Measurements from ENCODE around the gene TTC4. TPM values are rescaled to one million over a fixed set of nuclear protein-coding genes. Genes with fewer than 3 reads are reported as not detected.

TTC4 gene
- total RNA-seq, 1 experiment from 2014 or later: 25.2 TPM

- Histone ChIP-seq H3K27me3 (ENCODE audit: control insufficient read depth, insufficient read depth, low read length) (no peaks in the 10 kb centered on the region), H3K27ac (ENCODE audit: low read length) (peak overlapping the region; percentile 86), H3K9me3 (ENCODE audit: control insufficient read depth, insufficient read depth, low read depth, low read length) (no peaks in the 10 kb centered on the region), H3K4me3 (ENCODE audit: low read depth in 2 of 2, low read length in 2 of 2) (peak overlapping the region; percentile 75 to 76), H3K4me1 (ENCODE audit: control insufficient read depth, insufficient read depth, low read length) (peaks cover 3% of the 10 kb centered on the region; the same call in 1 of the 2 replicates), H3K36me3 (ENCODE audit: control insufficient read depth, insufficient read depth, low read length) (peaks cover 2% of the 10 kb centered on the region; the same call in 1 of the 2 replicates)
- POLR2A ChIA-PET: no interaction called here
- TF ChIP-seq, protein P1, sequence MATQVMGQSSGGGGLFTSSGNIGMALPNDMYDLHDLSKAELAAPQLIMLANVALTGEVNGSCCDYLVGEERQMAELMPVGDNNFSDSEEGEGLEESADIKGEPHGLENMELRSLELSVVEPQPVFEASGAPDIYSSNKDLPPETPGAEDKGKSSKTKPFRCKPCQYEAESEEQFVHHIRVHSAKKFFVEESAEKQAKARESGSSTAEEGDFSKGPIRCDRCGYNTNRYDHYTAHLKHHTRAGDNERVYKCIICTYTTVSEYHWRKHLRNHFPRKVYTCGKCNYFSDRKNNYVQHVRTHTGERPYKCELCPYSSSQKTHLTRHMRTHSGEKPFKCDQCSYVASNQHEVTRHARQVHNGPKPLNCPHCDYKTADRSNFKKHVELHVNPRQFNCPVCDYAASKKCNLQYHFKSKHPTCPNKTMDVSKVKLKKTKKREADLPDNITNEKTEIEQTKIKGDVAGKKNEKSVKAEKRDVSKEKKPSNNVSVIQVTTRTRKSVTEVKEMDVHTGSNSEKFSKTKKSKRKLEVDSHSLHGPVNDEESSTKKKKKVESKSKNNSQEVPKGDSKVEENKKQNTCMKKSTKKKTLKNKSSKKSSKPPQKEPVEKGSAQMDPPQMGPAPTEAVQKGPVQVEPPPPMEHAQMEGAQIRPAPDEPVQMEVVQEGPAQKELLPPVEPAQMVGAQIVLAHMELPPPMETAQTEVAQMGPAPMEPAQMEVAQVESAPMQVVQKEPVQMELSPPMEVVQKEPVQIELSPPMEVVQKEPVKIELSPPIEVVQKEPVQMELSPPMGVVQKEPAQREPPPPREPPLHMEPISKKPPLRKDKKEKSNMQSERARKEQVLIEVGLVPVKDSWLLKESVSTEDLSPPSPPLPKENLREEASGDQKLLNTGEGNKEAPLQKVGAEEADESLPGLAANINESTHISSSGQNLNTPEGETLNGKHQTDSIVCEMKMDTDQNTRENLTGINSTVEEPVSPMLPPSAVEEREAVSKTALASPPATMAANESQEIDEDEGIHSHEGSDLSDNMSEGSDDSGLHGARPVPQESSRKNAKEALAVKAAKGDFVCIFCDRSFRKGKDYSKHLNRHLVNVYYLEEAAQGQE (IDR thresholded peaks at IDR 0.05; ENCODE audit: insufficient read depth in 1 of 2, low read depth in 2 of 2, low read length in 1 of 2): no peak
- TF ChIP-seq SIN3A (IDR thresholded peaks at IDR 0.05; ENCODE audit: borderline replicate concordance, insufficient read depth, low read depth, low read length): no peak
- no peak for TF ChIP-seq TCF7L2 (IDR thresholded peaks at IDR 0.05; ENCODE audit: low read depth, low read length)
- TF ChIP-seq, protein P2, sequence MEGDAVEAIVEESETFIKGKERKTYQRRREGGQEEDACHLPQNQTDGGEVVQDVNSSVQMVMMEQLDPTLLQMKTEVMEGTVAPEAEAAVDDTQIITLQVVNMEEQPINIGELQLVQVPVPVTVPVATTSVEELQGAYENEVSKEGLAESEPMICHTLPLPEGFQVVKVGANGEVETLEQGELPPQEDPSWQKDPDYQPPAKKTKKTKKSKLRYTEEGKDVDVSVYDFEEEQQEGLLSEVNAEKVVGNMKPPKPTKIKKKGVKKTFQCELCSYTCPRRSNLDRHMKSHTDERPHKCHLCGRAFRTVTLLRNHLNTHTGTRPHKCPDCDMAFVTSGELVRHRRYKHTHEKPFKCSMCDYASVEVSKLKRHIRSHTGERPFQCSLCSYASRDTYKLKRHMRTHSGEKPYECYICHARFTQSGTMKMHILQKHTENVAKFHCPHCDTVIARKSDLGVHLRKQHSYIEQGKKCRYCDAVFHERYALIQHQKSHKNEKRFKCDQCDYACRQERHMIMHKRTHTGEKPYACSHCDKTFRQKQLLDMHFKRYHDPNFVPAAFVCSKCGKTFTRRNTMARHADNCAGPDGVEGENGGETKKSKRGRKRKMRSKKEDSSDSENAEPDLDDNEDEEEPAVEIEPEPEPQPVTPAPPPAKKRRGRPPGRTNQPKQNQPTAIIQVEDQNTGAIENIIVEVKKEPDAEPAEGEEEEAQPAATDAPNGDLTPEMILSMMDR (IDR thresholded peaks at IDR 0.05): no peak
- TF ChIP-seq POLR2AphosphoS5 (IDR thresholded peaks at IDR 0.05; ENCODE audit: low read depth, low read length): no peak
- intact Hi-C loops (cut with micrococcal nuclease; ENCODE audit: unreplicated experiment): no loop called here
- CTCF ChIA-PET: interaction anchor here (0.5 kb wide), 1 partner anchor 582 kb away, joined by 4 read pairs; no protein-coding TSS in a partner anchor
- DNase-seq (ENCODE audit: low read depth, low spot score) (no peak), ATAC-seq (peak; percentile 56)
- no TSS peak for BruUV-seq (replicated peaks)
- in situ Hi-C loops (cut with HindIII; ENCODE audit: low pct_unique_long_range_greater_than_20kb, low sequenced_read_pairs): no loop called here
Observed at GRCh38 chr1:54764922-54765561, 49.4 kb downstream of the TTC4 start.

GRCh38 chr1:54766726-54767125, 51.1 kb downstream of the TTC4 start:
- TF ChIP-seq POLR2AphosphoS5 (IDR thresholded peaks at IDR 0.05; ENCODE audit: low read depth, low read length): no peak
- TF ChIP-seq, protein P1 (IDR thresholded peaks at IDR 0.05; ENCODE audit: insufficient read depth in 1 of 2, low read depth in 2 of 2, low read length in 1 of 2): no peak
- no peak for TF ChIP-seq SIN3A (IDR thresholded peaks at IDR 0.05; ENCODE audit: borderline replicate concordance, insufficient read depth, low read depth, low read length)
- TF ChIP-seq TCF7L2 (IDR thresholded peaks at IDR 0.05; ENCODE audit: low read depth, low read length): no peak
- TF ChIP-seq, protein P2 (IDR thresholded peaks at IDR 0.05): no peak
- no peak overlapping the region for H3K27ac ChIP-seq (ENCODE audit: low read length)

More at GRCh38 chr1:54766726-54767125, 51.1 kb downstream of the TTC4 start:
- no TSS peak for BruUV-seq (replicated peaks)
- CTCF ChIA-PET: interaction anchor here (0.6 kb wide), 1 partner anchor 685 kb away, joined by 3 read pairs; no protein-coding TSS in a partner anchor
- H3K27me3 ChIP-seq (ENCODE audit: control insufficient read depth, insufficient read depth, low read length): no peaks in the 10 kb centered on the region
- peaks cover 2% of the 10 kb centered on the region; the same call in 1 of the 2 replicates for H3K36me3 ChIP-seq (ENCODE audit: control insufficient read depth, insufficient read depth, low read length)
- peaks cover 3% of the 10 kb centered on the region; the same call in 1 of the 2 replicates for H3K4me1 ChIP-seq (ENCODE audit: control insufficient read depth, insufficient read depth, low read length)
- DNase-seq (ENCODE audit: low read depth, low spot score) (no peak), ATAC-seq (no peak)
- in situ Hi-C loops (cut with HindIII; ENCODE audit: low pct_unique_long_range_greater_than_20kb, low sequenced_read_pairs) (no loop called here), intact Hi-C loops (cut with micrococcal nuclease; ENCODE audit: unreplicated experiment) (no loop called here)
- POLR2A ChIA-PET: no interaction called here
- no peak overlapping the region for H3K4me3 ChIP-seq (ENCODE audit: low read depth in 2 of 2, low read length in 2 of 2)
- no peaks in the 10 kb centered on the region for H3K9me3 ChIP-seq (ENCODE audit: control insufficient read depth, insufficient read depth, low read depth, low read length)

Data from Panc1 (cell line).